A673 (cell line): ENCODE data around the gene OR8B12.
"Not testable (repeated sequence)": the region's sequence is repeated elsewhere in the genome, so short reads cannot be mapped to it uniquely, and the experiment has no call there.

Experiments
- CTCF ChIP-seq: fragments of 300-800, 200-600 bp; sonication (generic); conservative IDR thresholded peaks from 2 replicates; pipeline ENCODE4 v1.5.1; 2017; ENCODE audit warnings: low read depth, mild to moderate bottlenecking, antibody characterized with exemption, low read length, moderate library complexity, mixed read lengths
- EZH2 ChIP-seq: fragments of 200-600 bp; sonication (generic); IDR thresholded peaks from 2 replicates; pipeline ENCODE4 v1.6.1; 2017; ENCODE audit warnings: borderline replicate concordance, low read depth, mild to moderate bottlenecking, mixed read lengths, antibody characterized with exemption, low read length; ENCODE audit not compliant: poor library complexity, severe bottlenecking

- not testable (repeated sequence) for TF ChIP-seq EZH2, CTCF
Observed at GRCh38 chr11:124514675-124515074, 28.8 kb downstream of the OR8B12 start.
